OCI-LY1 (cell line): ENCODE measurements around the gene NALCN.

Source experiments
- EZH2 ChIP-seq: fragments of 200-600 bp; sonication (generic), shearing (Covaris generic); IDR thresholded peaks from 2 replicates; pipeline ENCODE4 v1.8.0; 2017; ENCODE audit warnings: borderline replicate concordance, mixed run types, mild to moderate bottlenecking, antibody characterized with exemption, low read length, moderate library complexity, mixed read lengths
- TF ChIP-seq, protein P1 (sequence below): fragments of 200-600 bp; sonication (generic), shearing (Covaris generic); IDR thresholded peaks from 2 replicates; pipeline ENCODE4 v1.5.1; 2017; ENCODE audit warnings: mild to moderate bottlenecking, antibody characterized with exemption, low read length, moderate library complexity, mixed read lengths

DNA sequence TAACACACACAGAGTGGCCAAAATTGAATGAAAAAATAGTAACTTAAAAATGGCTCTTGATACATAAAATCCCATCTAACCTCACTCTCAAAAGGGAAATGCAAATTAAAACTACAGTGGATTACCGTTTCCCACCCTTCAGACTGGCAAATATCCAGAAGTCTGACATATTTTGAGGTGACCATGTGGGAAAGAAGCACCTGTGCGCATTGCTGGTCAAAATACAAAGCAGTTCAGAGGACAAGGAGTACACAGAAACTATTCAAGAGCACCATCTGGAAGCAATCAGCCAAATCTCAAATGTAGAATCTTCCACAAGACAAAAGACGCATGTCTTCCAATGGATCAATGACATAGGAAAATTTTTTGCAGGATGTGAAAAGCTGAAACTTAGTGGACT is 23.2 kb downstream of the NALCN start:
- TF ChIP-seq, protein P1, sequence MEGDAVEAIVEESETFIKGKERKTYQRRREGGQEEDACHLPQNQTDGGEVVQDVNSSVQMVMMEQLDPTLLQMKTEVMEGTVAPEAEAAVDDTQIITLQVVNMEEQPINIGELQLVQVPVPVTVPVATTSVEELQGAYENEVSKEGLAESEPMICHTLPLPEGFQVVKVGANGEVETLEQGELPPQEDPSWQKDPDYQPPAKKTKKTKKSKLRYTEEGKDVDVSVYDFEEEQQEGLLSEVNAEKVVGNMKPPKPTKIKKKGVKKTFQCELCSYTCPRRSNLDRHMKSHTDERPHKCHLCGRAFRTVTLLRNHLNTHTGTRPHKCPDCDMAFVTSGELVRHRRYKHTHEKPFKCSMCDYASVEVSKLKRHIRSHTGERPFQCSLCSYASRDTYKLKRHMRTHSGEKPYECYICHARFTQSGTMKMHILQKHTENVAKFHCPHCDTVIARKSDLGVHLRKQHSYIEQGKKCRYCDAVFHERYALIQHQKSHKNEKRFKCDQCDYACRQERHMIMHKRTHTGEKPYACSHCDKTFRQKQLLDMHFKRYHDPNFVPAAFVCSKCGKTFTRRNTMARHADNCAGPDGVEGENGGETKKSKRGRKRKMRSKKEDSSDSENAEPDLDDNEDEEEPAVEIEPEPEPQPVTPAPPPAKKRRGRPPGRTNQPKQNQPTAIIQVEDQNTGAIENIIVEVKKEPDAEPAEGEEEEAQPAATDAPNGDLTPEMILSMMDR: no peak
- no peak for TF ChIP-seq EZH2
